Brain pericyte (primary cell): ENCODE data around the gene RCVRN.

Experiments used
- DNase-seq: peaks from one replicate; pipeline ENCODE4 v3.0.0-alpha.2; 2012; ENCODE audit warnings: low read depth, low spot score

RCVRN gene

DNA sequence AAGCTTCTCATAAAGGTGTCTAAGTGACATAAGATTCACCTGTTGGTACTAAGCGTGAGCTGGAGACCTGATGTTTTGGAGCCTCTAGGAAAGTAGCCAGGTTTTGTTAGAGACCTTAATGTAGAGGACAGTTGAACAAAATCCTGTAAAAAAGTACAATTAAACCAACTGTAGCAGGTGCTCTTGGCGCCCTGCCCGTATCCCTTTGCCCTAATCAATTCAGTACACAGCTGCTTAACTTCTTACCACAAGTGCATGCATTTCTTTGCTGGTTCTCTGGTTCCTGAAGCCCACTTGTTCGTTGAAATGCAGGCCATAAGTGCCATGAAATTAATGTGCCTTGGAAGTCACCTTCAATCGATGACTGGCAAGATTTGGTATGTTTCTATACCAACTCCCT lies 54.9 kb downstream of the RCVRN start:
- no peak for DNase-seq
